ENCODE results near the gene RASSF5.

The RASSF5 gene

DNA sequence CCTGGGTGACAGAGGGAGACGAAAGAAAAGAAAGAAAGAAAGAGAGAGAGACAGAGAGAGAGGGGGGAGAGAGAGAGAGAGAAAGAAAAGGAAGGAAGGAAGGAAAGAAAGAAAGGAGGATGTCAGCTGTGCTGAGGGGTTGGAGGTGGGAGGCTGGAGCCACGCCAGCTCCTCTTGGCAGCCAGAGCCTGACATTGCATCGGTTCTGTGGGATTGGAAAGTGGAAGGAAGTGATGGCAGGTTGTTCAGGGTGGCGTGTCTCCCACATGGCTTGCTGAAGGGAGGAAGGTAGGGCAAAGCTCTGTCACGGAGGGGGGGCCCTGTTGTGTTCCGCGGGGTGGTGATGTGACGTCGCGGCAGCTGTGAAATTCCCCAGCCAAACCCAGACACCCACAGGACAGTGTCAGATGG is 74.2 kb downstream of the RASSF5 start:
- no peak overlapping the region for H3K27ac ChIP-seq
- TF ChIP-seq, protein P1, sequence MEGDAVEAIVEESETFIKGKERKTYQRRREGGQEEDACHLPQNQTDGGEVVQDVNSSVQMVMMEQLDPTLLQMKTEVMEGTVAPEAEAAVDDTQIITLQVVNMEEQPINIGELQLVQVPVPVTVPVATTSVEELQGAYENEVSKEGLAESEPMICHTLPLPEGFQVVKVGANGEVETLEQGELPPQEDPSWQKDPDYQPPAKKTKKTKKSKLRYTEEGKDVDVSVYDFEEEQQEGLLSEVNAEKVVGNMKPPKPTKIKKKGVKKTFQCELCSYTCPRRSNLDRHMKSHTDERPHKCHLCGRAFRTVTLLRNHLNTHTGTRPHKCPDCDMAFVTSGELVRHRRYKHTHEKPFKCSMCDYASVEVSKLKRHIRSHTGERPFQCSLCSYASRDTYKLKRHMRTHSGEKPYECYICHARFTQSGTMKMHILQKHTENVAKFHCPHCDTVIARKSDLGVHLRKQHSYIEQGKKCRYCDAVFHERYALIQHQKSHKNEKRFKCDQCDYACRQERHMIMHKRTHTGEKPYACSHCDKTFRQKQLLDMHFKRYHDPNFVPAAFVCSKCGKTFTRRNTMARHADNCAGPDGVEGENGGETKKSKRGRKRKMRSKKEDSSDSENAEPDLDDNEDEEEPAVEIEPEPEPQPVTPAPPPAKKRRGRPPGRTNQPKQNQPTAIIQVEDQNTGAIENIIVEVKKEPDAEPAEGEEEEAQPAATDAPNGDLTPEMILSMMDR (conservative IDR thresholded peaks at IDR 0.05): no peak

DNA sequence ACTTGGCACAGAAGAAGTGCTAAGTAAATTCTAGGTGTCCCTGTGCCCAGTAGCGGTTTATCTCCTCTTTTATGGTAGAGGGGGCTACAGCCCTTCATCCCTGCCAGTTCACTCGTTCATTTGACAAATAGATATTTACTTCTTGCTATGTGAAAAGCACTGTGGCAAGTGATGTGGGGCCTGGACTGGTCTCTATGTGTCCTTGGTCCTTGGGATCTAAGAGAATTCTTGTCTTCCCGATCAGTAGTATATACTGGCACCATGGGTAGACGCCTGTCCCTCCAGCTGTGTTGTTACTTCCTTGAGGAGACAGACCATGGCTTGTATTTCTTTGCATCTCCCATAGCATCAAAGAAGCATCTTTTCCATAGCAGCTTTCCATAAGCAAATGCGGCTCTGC is 75.2 kb downstream of the RASSF5 start:
- TF ChIP-seq, protein P1 (conservative IDR thresholded peaks at IDR 0.05): no peak
- no peak overlapping the region for H3K27ac ChIP-seq

DNA sequence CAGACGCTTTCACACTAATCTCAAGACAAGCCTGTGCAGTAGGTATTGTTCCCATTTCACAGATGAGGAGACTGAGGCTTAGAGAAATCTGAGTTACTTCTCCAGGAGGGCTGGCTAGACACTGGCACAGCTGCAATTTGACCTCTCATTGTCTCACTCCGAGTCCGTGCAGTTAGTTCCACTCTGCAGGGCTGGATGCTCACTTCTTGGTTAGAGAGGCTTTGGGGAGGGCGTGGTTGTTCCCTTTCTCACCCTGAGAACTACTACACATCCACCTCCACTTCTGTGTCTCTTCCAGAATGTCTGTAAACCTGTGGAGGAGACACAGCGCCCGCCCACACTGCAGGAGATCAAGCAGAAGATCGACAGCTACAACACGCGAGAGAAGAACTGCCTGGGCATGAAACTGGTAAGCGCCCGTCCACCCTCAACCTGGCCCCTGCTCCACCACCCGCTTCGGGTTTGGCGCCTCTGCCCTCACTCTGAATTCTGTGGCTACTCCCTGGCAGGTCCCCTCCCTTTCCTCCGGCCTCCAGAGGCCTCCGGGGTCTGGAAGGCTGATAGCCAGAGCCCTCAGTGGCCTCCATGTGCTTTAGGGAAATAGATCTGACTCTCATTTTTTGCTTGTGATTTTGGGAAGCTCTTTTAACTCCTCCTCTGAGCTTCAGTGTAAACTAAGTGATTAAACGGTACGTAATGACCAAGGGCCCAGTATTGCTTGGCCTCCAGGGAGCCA is 75.8 kb downstream of the RASSF5 start:
- TF ChIP-seq, protein P1 (conservative IDR thresholded peaks at IDR 0.05): no peak
- H3K27ac ChIP-seq: peak overlapping the region; percentile 92; the same call in 1 of the 2 replicates

DNA sequence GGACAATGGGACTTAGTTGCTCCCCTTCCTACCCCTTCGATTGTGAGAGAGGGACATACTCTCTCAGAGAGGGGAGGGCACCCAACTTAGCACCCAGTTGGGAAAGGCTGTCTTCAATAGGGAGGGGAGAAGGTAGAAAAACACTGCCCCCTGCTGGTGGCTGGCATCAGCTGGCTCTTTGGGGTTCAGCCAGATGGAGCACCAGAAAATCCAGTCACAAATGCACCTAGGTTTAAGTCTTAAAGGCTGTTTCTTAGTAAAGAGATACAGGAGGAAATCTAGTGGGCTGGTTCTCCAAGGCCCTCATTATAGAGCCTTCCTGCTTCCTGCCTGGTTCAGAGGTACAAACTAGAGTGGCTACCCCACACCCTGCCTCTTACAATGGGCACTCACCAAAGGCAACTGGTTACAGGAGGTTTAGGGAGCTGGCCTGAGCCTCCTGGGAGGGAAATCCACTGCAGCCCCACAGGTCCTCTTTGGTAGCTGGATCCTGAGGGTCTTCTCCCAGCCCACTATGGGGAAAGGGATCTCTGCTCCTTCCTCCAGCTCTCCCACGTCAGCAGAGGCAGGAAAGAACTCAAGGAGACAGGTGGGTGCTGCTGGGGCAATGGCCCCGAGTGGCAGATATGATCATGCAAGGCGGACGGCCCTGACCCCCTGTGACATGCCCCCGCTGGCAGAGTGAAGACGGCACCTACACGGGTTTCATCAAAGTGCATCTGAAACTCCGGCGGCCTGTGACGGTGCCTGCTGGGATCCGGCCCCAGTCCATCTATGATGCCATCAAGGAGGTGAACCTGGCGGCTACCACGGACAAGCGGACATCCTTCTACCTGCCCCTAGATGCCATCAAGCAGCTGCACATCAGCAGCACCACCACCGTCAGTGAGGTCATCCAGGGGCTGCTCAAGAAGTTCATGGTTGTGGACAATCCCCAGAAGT is 76.6 kb downstream of the RASSF5 start:
- TF ChIP-seq, protein P1 (conservative IDR thresholded peaks at IDR 0.05): peak; percentile 86
- peak overlapping the region; percentile 92 for H3K27ac ChIP-seq

DNA sequence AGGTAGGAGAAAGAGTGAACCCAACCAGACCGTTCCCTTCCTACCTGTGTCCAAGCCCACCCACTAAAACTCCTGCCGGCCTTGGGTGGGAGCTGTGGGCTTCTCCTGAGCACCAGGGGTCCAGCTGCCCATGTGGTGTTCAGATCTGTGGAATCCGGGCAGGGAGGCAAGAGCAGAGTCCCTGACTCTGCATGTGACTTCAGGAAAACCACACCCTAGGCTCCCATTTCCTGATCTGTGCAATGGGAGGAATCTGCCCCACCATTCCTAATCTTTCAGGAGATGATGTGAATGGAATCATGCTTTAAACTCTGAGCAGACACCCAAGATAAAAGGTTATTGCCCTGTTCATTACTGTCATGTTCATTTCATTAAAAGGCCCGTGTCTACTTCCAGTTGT is 77.4 kb downstream of the RASSF5 start:
- TF ChIP-seq, protein P1 (conservative IDR thresholded peaks at IDR 0.05): no peak
- peak overlapping the region; percentile 92 for H3K27ac ChIP-seq

DNA sequence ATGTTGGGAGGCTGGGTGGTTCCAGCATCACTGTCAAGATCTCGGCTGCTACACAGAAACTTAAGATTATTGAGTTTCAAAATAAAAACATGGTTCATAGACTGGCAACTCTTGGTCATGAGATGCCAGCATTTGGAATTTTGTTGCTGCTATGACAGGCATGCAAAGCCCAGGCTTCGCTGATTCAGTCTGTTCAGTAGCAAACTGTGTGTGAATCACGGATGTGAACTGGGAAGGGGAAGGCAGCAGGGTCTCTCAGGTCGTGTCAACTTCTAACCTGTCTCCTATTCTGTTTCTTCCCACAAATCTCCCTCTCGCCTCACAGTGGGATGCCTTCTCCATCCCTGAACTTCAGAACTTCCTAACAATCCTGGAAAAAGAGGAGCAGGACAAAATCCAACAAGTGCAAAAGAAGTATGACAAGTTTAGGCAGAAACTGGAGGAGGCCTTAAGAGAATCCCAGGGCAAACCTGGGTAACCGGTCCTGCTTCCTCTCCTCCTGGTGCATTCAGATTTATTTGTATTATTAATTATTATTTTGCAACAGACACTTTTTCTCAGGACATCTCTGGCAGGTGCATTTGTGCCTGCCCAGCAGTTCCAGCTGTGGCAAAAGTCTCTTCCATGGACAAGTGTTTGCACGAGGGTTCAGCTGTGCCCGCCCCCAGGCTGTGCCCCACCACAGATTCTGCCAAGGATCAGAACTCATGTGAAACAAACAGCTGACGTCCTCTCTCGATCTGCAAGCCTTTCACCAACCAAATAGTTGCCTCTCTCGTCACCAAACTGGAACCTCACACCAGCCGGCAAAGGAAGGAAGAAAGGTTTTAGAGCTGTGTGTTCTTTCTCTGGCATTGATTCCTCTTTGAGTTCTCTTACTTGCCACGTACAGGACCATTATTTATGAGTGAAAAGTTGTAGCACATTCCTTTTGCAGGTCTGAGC is 79.4 kb downstream of the RASSF5 start:
- H3K27ac ChIP-seq: peak overlapping the region; percentile 92
- TF ChIP-seq, protein P1 (conservative IDR thresholded peaks at IDR 0.05): no peak

Measured in VCaP (cell line).